ENCODE measurements around the gene CEMIP. TPM values are rescaled to one million over a fixed set of nuclear protein-coding genes. Genes with fewer than 3 reads are reported as not detected.

The CEMIP gene
- total RNA-seq, 1 donor from 2014 or later = 0.46 TPM

- intact Hi-C loops (cut with DNase I) = no loop called here
- DNase-seq (ENCODE audit: low spot score) = no peak
Observed at GRCh38 chr15:80870893-80871292, 91.7 kb downstream of the CEMIP start.

- intact Hi-C loops (cut with DNase I) = no loop called here
- DNase-seq (ENCODE audit: low spot score) = no peak
Observed at GRCh38 chr15:80871858-80872257, 92.7 kb downstream of the CEMIP start.

GRCh38 chr15:80873366-80873952, 94.3 kb downstream of the CEMIP start:
- DNase-seq (ENCODE audit: low spot score) = no peak
- intact Hi-C loops (cut with DNase I) = no loop called here

- intact Hi-C loops (cut with DNase I) = no loop called here
- DNase-seq (ENCODE audit: low spot score) = no peak
Observed at GRCh38 chr15:80875568-80876347, 96.6 kb downstream of the CEMIP start.

GRCh38 chr15:80876348-80876674, 97.1 kb downstream of the CEMIP start:
- intact Hi-C loops (cut with DNase I) = no loop called here
- DNase-seq (ENCODE audit: low spot score) = no peak

- intact Hi-C loops (cut with DNase I) = no loop called here
- DNase-seq (ENCODE audit: low spot score) = no peak
Observed at GRCh38 chr15:80878242-80878866, 99.2 kb downstream of the CEMIP start.

- intact Hi-C loops (cut with DNase I) = no loop called here
Observed at GRCh38 chr15:80878867-80879250, 99.7 kb downstream of the CEMIP start.

GRCh38 chr15:80880086-80880485, 100.9 kb downstream of the CEMIP start:
- no peak for DNase-seq (ENCODE audit: low spot score)
- intact Hi-C loops (cut with DNase I) = no loop called here

More at GRCh38 chr15:80878867-80879250, 99.7 kb downstream of the CEMIP start:
- no peak for DNase-seq (ENCODE audit: low spot score)

GRCh38 chr15:80883641-80884040, 104.5 kb downstream of the CEMIP start:
- no peak for DNase-seq (ENCODE audit: low spot score)
- intact Hi-C loops (cut with DNase I) = no loop called here

GRCh38 chr15:80885016-80885579, 105.9 kb downstream of the CEMIP start:
- no peak for DNase-seq (ENCODE audit: low spot score)
- intact Hi-C loops (cut with DNase I) = no loop called here

- intact Hi-C loops (cut with DNase I) = no loop called here
- DNase-seq (ENCODE audit: low spot score) = no peak
Observed at GRCh38 chr15:80887148-80887547, 108.0 kb downstream of the CEMIP start.

GRCh38 chr15:80888846-80889245, 109.7 kb downstream of the CEMIP start:
- DNase-seq (ENCODE audit: low spot score) = no peak
- intact Hi-C loops (cut with DNase I) = no loop called here

GRCh38 chr15:80890341-80891005, 111.3 kb downstream of the CEMIP start:
- no peak for DNase-seq (ENCODE audit: low spot score)
- intact Hi-C loops (cut with DNase I) = no loop called here

GRCh38 chr15:80891006-80891405, 111.8 kb downstream of the CEMIP start:
- intact Hi-C loops (cut with DNase I) = no loop called here
- DNase-seq (ENCODE audit: low spot score) = no peak

- no peak for DNase-seq (ENCODE audit: low spot score)
- intact Hi-C loops (cut with DNase I) = no loop called here
Observed at GRCh38 chr15:80892414-80892813, 113.2 kb downstream of the CEMIP start.

- intact Hi-C loops (cut with DNase I) = no loop called here
- no peak for DNase-seq (ENCODE audit: low spot score)
Observed at GRCh38 chr15:80893777-80894176, 114.6 kb downstream of the CEMIP start.

- DNase-seq (ENCODE audit: low spot score) = no peak
- intact Hi-C loops (cut with DNase I) = loop anchor here (5.0 kb wide), 1 partner anchor 37 kb away; no protein-coding TSS in a partner anchor
Observed at GRCh38 chr15:80895091-80895490, 115.9 kb downstream of the CEMIP start.

- DNase-seq (ENCODE audit: low spot score) = no peak
- intact Hi-C loops (cut with DNase I) = loop anchor here (5.0 kb wide), 1 partner anchor 36 kb away; no protein-coding TSS in a partner anchor
Observed at GRCh38 chr15:80895965-80896364, 116.8 kb downstream of the CEMIP start.

GRCh38 chr15:80898040-80898439, 118.9 kb downstream of the CEMIP start:
- intact Hi-C loops (cut with DNase I) = loop anchor here (5.0 kb wide), 1 partner anchor 34 kb away; no protein-coding TSS in a partner anchor
- DNase-seq (ENCODE audit: low spot score) = no peak

GRCh38 chr15:80902298-80902801, 123.2 kb downstream of the CEMIP start:
- intact Hi-C loops (cut with DNase I) = no loop called here
- no peak for DNase-seq (ENCODE audit: low spot score)

Measured in cardiac septum (tissue), 1 donor.